ENCODE results near the gene DOK3.

DNA sequence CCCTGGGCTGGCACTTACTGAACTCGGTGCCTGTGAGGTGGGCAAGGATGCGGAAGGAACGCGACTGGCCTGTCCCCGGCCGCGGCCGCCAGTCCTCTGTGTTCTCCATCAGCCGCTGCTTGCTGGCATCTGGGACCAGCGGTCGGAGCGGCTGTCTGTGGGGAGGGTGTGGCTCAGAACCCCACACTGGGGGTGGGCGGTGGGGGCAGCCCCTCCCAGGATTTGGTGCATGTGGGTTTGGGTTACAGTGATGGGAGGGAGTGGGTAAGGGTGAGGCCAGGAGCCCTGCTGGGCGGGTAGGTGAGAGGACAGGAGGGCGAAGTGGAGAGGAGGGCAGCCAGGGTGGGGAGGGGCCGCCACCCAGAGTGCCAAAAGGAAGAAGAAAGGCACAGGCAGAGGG, 18.6 kb downstream of the DOK3 start:
- TF ChIP-seq TSHZ2 (CRISPR knock-in tag; IDR thresholded peaks at IDR 0.05) (no peak), ZFP30 (CRISPR knock-in tag; IDR thresholded peaks at IDR 0.05) (no peak), POU6F1 (CRISPR knock-in tag; IDR thresholded peaks at IDR 0.05; ENCODE audit: borderline replicate concordance, low read depth) (no peak)

Data from SK-N-SH treated with all-trans-retinoic acid at 6 μM for 48 hours (cell line).